Chondrocyte (in vitro differentiated cells): ENCODE results near the gene PDCD5. TPM values are rescaled to one million over a fixed set of nuclear protein-coding genes. Genes with fewer than 3 reads are reported as not detected.

Experiments used
- DNase-seq: peaks from one replicate; pipeline ENCODE4 v3.0.0; 2021; ENCODE audit warnings: mixed read lengths, low spot score
- H3K27ac Mint-ChIP-seq: one replicate; pipeline ENCODE4 v1.8.0; 2021; ENCODE audit warnings: mild to moderate bottlenecking, moderate library complexity, mixed read lengths; ENCODE audit not compliant: unreplicated experiment
- H3K27me3 Mint-ChIP-seq: 2 replicates; pipeline ENCODE4 v1.8.0; 2021; ENCODE audit warnings: low read depth, mixed read lengths
- H3K36me3 Mint-ChIP-seq: 2 replicates; pipeline ENCODE4 v1.8.0; 2021; ENCODE audit warnings: low read depth, mixed read lengths
- H3K4me1 Mint-ChIP-seq: 2 replicates; pipeline ENCODE4 v1.8.0; 2021; ENCODE audit warnings: low read depth, mild to moderate bottlenecking, mixed read lengths
- H3K4me3 Mint-ChIP-seq: one replicate; pipeline ENCODE4 v1.8.0; 2021; ENCODE audit warnings: mild to moderate bottlenecking, moderate library complexity, mixed read lengths; ENCODE audit not compliant: unreplicated experiment
- H3K9me3 Mint-ChIP-seq: 2 replicates; pipeline ENCODE4 v1.8.0; 2021; ENCODE audit warnings: low read depth, mixed read lengths
- CTCF ChIP-seq: fragments of 200-600 bp; sonication (generic); IDR thresholded peaks from 2 replicates; pipeline ENCODE4 v1.5.0; 2021; ENCODE audit warnings: antibody characterized with exemption, mild to moderate bottlenecking, moderate library complexity
- total RNA-seq: library from RNA; stranded (reverse); gene quantifications from 3 replicates; pipeline ENCODE4 v1.2.1, GENCODE V29; 2021

The PDCD5 gene
- total RNA-seq, 1 donor from 2014 or later: 108 TPM

GRCh38 chr19:32605544-32605943 lies 24.6 kb downstream of the PDCD5 start:
- DNase-seq: no peak
- no peak overlapping the region for H3K4me3 Mint-ChIP-seq

GRCh38 chr19:32606289-32606688 lies 25.3 kb downstream of the PDCD5 start:
- no peaks in the 10 kb centered on the region for H3K9me3 Mint-ChIP-seq
- H3K36me3 Mint-ChIP-seq: peaks cover 21% of the 10 kb centered on the region
- H3K27ac Mint-ChIP-seq: no peak overlapping the region
- TF ChIP-seq CTCF: no peak
- no peak overlapping the region for H3K4me3 Mint-ChIP-seq
- no peaks in the 10 kb centered on the region for H3K27me3 Mint-ChIP-seq
- no peak for DNase-seq
- no peaks in the 10 kb centered on the region for H3K4me1 Mint-ChIP-seq

More at GRCh38 chr19:32605544-32605943, 24.6 kb downstream of the PDCD5 start:
- TF ChIP-seq CTCF: no peak
- no peaks in the 10 kb centered on the region for H3K27me3 Mint-ChIP-seq
- H3K36me3 Mint-ChIP-seq: peaks cover 22% of the 10 kb centered on the region
- H3K9me3 Mint-ChIP-seq: no peaks in the 10 kb centered on the region
- no peaks in the 10 kb centered on the region for H3K4me1 Mint-ChIP-seq
- no peak overlapping the region for H3K27ac Mint-ChIP-seq

GRCh38 chr19:32607479-32607878 lies 26.5 kb downstream of the PDCD5 start:
- no peak for TF ChIP-seq CTCF
- no peak overlapping the region for H3K4me3 Mint-ChIP-seq
- no peaks in the 10 kb centered on the region for H3K27me3 Mint-ChIP-seq
- H3K9me3 Mint-ChIP-seq: peaks cover 6% of the 10 kb centered on the region
- H3K27ac Mint-ChIP-seq: no peak overlapping the region
- no peaks in the 10 kb centered on the region for H3K4me1 Mint-ChIP-seq
- peaks cover 23% of the 10 kb centered on the region for H3K36me3 Mint-ChIP-seq
- DNase-seq: no peak

- Mint-ChIP-seq H3K9me3 (peaks cover 10% of the 10 kb centered on the region), H3K4me1 (no peaks in the 10 kb centered on the region), H3K36me3 (peaks cover 39% of the 10 kb centered on the region), H3K4me3 (no peak overlapping the region), H3K27me3 (no peaks in the 10 kb centered on the region), H3K27ac (no peak overlapping the region)
- no peak for TF ChIP-seq CTCF
- DNase-seq: peak; percentile 14
These were observed 30.2 kb downstream of the PDCD5 start for GRCh38 chr19:32611161-32611560.

- peaks cover 42% of the 10 kb centered on the region for H3K36me3 Mint-ChIP-seq
- no peak for DNase-seq
- no peaks in the 10 kb centered on the region for H3K4me1 Mint-ChIP-seq
- H3K27me3 Mint-ChIP-seq: no peaks in the 10 kb centered on the region
- TF ChIP-seq CTCF: no peak
- H3K27ac Mint-ChIP-seq: no peak overlapping the region
- no peak overlapping the region for H3K4me3 Mint-ChIP-seq
- H3K9me3 Mint-ChIP-seq: peaks cover 10% of the 10 kb centered on the region
These were observed 32.0 kb downstream of the PDCD5 start for GRCh38 chr19:32613008-32613407.
